Right cardiac atrium (tissue), 5 donors: ENCODE data around the gene GOLGA6C. TPM values are rescaled to one million over a fixed set of nuclear protein-coding genes. Genes with fewer than 3 reads are reported as not detected.

ENCODE experiments used
- polyA plus RNA-seq: library from polyadenylated mRNA; stranded (reverse); fragments of 200-250 nt; gene quantifications from one replicate; pipeline ENCODE4 v1.2.3, GENCODE V29; 2013
- total RNA-seq, 4 donors: library from RNA; stranded (reverse); fragmentation: NEBNext Ultra II Directional; extraction: Animal tissue kit (Norgen Biotek cat#: 25700); gene quantifications; one replicate each; pipeline ENCODE4 v1.2.1, GENCODE V29; 2021
- donor health status: healthy with polysubstance abuse.
- donor health status: DM: no; HTN: yes; CAD: no.
- donor health status: DM: no; HTN: no; CAD: no.
- donor health status: DM: no; HTN: yes; CAD: no; lungs with severe emphysema.
- donor health status: DM: yes; HTN: yes; CAD: no.

GOLGA6C gene
- total and polyA plus RNA-seq, 5 donors, result not detected

Other genes with a start within 250 kb of the GOLGA6C start
- 1 to 10 TPM; 4.7 to 6.3 (median 5.2) TPM for gene PPCDC, start 234.7 kb upstream of the GOLGA6C start, total RNA-seq
- gene PPCDC, start 234.7 kb upstream of the GOLGA6C start, polyA plus RNA-seq, result 12.6 TPM
- 10 to 100 TPM in 2 of 4 donors, 1 to 10 TPM in 2; 7.4 to 12.7 (median 9.1) TPM for gene C15orf39, start 56.5 kb upstream of the GOLGA6C start, total RNA-seq
- gene C15orf39, start 56.5 kb upstream of the GOLGA6C start, polyA plus RNA-seq, result 5.3 TPM
- not detected for gene GOLGA6D, start 24.5 kb downstream of the GOLGA6C start, total RNA-seq
- not detected for gene GOLGA6D, start 24.5 kb downstream of the GOLGA6C start, polyA plus RNA-seq
- gene COMMD4, start 77.7 kb downstream of the GOLGA6C start, total RNA-seq, result 10 to 100 TPM; 33.7 to 39.3 (median 38.1) TPM
- 52.1 TPM for gene COMMD4, start 77.7 kb downstream of the GOLGA6C start, polyA plus RNA-seq
- gene NEIL1, start 88.7 kb downstream of the GOLGA6C start, total RNA-seq, result 10 to 100 TPM; 12.2 to 22.3 (median 14.0) TPM
- gene NEIL1, start 88.7 kb downstream of the GOLGA6C start, polyA plus RNA-seq, result 17.1 TPM
- gene MAN2C1, start 110.3 kb downstream of the GOLGA6C start, total RNA-seq, result 100 to 1,000 TPM; 122 to 175 (median 135) TPM
- gene MAN2C1, start 110.3 kb downstream of the GOLGA6C start, polyA plus RNA-seq, result 131 TPM
- 10 to 100 TPM; 28.7 to 40.0 (median 35.9) TPM for gene SIN3A, start 193.4 kb downstream of the GOLGA6C start, total RNA-seq
- 8.5 TPM for gene SIN3A, start 193.4 kb downstream of the GOLGA6C start, polyA plus RNA-seq